Measurements from ENCODE around the gene TMC3. TPM values are rescaled to one million over a fixed set of nuclear protein-coding genes. Genes with fewer than 3 reads are reported as not detected.

TMC3 gene
- total RNA-seq, 2 donors from 2014 or later = not detected

DNA sequence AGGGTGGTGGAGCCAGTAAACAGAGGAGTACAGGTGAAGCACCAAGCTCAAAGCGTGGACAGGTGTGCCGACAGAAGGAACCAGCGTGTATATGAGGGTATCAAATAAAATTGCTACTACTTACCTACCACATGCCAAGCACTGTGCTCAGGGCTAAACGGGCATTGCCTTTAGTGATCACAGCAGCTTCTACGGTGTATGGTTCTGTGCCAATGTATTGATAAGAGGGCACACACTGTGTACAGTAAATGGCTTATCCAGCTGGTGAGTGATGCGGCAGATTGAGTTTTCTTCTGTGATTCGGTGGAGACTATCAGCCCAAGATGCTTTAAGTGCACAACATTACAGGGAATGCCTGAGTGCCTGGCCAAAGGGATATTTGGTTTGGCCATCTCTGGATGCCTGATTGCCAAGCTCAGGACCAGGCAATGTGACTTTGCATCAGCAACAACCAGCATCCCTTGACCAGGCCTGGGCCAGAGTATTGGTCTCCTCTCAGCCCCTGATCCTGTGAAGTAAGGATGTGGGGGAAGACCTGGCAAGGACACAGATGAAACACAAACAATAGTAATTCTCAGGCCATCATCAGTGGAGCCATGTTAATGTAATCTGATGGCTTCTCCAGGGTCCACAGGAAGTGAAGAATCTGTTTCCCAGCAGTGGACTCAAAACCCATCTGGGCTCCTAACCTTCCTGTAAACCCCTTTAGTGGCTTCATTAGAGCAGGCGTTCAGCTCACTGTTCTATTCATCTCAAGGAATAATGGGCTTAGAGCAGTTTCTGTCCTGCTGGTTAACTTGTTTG is 64.2 kb downstream of the TMC3 start:
- no peak for DNase-seq (ENCODE audit: low spot score)
- intact Hi-C loops (cut with DNase I) = no loop called here

DNA sequence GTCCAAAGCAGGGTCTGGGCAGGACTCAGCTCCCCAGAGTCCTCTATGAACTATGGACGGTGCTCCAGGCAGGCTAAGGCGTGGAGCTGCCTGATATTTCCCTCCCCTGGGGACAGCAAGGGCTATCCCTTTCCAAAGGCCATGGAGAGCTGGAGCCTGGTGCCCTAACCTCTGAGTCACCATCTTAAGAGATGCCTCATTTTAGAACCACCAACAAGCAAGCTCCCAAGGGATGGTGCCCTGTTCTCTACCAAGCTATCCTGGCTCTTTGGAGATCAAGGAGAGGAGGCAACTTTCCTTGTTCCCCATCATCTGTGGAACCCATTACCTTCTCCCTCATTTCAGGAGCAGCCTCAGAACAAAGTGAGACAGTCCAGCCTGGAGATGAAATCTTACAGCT is 65.8 kb downstream of the TMC3 start:
- intact Hi-C loops (cut with DNase I) = no loop called here
- no peak for DNase-seq (ENCODE audit: low spot score)

DNA sequence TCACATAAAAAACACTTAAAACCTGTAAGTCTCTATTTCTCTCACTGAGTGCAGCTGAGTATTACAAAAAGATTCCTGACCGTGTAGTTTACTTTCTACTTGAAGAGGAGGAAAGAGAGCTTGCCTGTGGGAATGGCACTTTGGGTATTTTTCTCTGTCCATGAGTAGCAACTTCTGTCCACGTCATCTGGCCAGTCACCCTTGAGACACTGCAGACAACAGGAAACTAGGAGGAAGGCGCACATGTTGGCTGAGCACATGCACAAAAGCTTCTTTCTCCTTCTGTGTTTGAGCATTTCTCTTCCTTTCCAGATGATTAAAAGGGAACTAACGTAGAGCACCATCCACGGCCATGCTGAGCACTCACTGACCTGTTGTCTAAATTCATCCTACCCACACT is 69.8 kb downstream of the TMC3 start:
- intact Hi-C loops (cut with DNase I) = no loop called here
- DNase-seq (ENCODE audit: low spot score) = no peak

DNA sequence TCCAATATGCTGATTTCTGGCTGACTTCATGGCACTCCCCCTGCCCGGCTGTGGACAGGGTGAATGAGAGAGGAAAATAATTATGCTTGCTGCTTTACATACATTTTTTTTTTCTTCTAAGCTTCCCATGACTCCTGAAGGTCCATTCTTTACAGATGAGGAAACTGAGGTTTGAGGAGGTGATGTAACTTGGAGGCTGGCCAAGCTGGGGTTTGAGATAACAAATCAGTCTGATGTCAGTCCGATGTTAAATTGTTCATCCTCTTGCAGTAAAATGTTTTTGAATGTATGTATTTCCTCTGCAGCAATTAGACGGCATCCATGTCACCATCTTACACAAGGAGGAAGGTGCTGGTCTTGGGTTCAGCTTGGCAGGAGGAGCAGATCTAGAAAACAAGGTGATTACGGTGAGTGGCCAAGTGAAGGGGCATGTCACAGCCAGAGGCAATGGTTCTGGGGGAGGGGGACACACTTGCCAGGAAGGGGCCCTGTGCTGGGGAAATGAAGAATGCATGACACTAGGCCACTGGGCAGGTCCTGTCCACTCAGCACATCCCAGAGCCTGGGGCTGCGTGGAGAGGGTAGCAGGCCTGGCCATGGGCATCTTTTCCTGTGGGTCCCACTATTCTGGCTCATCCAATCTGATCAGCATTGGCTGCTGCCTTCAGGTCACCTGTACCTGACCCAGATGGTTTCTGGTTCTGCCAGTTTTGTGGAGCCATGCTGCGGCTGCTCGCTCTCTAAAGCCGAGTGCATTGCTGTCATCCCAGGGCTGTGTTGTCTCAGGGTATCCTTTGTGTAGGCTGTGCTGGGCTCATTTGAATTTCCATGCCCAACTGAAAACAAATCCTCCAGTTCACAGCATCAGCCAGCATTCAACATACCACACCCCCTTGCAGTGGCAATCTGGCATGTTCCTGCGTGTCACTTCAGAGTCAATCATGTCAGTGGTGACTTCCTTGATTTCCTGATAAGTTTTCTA is 70.5 kb downstream of the TMC3 start:
- intact Hi-C loops (cut with DNase I) = no loop called here
- DNase-seq (ENCODE audit: low spot score) = no peak

DNA sequence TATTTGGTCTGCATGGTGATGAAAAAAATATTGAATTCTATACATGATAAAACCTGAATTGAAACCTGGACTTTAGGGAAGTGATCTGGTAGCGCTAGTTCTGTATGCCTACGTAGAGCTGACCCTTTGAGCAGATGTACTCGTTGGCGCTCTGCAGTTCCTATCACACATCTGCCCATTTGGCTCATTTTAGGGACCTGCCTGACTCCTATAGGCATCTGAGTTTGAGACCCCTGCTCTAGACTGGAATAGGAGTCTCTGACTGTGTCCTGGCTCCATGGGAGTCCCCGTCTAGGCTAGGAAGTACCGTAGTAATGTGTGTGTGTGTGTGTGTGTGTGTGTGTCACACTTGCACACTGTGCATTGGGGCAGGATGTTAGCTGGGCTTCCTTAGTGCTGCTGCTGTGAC is 71.3 kb downstream of the TMC3 start:
- intact Hi-C loops (cut with DNase I) = no loop called here
- DNase-seq (ENCODE audit: low spot score) = no peak

DNA sequence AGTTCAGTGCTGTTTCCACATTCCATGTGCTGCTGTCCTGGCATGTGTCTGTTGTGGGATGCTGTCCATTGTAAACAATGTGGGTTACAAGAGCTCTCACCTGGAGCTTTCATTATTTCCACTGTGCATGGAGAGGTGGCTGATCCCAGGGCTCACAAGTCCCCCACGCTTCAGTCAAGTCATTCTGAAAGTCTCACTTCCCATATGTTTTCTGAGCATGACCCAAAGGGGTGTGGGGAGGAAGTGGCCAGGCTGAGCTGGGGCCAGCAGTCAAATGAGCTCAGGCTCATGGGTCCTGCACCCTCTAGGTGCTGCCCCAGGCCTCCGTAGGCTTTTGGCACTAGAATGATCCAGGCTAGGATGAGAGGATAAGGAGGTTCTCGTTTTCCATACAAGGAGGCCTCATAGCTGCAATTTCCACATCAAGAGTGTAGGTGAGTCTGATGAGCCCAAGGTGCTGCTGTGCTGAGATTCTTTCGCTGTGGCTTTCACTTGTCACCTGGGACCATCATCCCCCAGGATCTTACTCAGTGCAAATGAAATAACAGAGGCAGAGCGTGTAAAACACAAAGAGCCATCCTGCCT is 72.1 kb downstream of the TMC3 start:
- no peak for DNase-seq (ENCODE audit: low spot score)
- intact Hi-C loops (cut with DNase I) = no loop called here

DNA sequence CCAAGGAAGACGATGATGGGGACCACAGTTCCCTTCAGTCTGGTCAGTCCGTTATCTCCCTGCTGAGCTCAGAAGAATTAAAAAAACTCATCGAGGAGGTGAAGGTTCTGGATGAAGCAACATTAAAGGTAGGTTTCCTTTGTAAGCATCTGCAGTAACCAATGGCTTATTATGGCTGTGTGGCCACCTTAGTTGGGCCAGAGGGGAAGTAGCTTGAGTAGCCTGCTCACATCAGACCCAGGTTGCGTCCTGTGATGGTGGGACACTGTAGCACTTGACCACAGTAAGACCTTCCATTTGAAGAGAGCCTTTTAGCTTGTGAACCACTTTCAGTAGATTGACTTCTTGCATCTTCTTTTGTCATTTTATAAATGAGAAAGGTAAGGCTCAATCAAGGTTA is 72.6 kb downstream of the TMC3 start:
- no peak for DNase-seq (ENCODE audit: low spot score)
- intact Hi-C loops (cut with DNase I) = no loop called here

DNA sequence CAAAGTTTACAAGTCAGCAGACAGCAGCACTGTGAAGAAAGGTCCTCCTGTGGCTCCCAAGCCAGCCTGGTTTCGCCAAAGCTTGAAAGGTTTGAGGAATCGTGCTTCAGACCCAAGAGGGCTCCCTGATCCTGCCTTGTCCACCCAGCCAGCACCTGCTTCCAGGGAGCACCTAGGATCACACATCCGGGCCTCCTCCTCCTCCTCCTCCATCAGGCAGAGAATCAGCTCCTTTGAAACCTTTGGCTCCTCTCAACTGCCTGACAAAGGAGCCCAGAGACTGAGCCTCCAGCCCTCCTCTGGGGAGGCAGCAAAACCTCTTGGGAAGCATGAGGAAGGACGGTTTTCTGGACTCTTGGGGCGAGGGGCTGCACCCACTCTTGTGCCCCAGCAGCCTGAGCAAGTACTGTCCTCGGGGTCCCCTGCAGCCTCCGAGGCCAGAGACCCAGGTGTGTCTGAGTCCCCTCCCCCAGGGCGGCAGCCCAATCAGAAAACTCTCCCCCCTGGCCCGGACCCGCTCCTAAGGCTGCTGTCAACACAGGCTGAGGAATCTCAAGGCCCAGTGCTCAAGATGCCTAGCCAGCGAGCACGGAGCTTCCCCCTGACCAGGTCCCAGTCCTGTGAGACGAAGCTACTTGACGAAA is 74.3 kb downstream of the TMC3 start:
- intact Hi-C loops (cut with DNase I) = no loop called here
- no peak for DNase-seq (ENCODE audit: low spot score)

DNA sequence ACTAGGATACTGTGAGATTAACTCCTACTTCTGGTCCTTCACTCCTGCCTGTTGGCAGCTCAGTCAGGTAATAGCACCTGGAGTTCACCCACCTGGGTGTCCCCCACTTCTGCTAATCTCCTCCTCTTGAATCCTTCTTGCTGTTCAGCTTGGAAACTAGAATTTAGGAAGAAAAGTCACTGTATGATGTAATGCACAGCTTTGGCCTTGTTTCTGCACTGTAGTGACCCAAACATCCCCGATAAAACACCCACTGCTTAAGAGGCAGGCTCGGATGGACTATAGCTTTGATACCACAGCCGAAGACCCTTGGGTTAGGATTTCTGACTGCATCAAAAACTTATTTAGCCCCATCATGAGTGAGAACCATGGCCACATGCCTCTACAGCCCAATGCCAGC is 74.9 kb downstream of the TMC3 start:
- intact Hi-C loops (cut with DNase I) = no loop called here
- no peak for DNase-seq (ENCODE audit: low spot score)

DNA sequence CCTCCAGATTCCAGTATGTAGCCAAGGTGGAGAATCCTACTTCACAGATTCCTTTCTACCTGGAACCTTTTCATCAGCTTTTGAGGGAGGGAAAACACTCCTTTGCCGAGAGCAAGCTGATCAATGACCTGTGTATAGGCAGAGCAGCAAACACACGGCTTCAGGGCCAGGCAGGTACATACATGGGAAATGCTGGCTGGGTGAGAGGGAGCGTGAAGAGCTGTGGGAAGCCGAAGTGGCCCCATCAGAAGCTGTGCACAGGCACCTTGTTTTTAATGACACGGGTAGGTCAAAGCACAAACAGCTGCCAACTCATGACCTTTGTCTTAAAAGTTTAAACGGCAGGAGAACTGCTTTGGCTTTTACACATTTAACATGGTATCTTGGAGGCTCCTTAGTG is 75.4 kb downstream of the TMC3 start:
- intact Hi-C loops (cut with DNase I) = no loop called here
- DNase-seq (ENCODE audit: low spot score) = no peak

DNA sequence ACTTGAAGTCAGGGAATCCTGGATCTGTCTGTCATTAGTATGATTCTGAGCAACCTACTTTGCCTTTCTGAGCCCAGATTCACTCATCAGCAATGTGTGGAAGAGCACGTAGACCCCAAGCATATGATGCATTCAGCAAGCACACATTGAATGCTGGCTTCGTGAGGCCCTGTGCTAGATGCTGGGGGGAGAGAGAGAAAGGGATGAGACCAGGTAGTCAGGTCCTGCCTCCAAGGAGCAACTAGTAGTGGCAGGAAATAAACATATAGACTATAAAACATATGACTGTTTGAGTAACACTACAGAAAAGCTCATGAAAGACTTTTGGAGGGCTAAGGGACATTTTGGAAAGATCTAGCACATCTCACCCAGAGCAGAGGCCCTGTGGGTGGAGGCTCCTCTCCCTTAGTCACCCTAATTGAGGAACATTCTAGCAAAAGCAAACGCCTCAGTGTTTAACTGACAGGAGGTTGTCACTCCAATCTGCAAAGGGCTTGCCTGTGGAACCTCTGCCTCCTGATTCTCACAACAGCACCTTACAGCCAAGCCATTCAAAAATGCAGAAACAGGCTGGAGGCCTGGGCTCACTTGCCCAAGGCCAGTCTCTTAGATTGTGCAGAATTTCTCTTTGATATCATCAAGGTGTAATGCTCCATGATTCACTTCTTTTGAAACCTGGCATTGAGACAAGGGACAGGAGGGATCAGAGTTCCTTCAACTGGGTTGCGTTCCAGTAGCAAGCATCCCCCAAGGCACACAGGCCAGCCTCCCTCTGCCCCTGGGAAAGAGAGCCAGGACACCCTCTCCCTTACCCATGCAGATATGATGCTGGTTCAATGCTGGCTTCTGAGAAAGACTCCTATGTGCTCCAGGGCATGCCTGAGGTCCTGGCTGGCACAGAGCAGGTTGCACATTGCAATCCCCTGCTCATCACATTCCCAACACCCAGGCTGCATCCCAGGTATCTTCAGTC is 76.1 kb downstream of the TMC3 start:
- no peak for DNase-seq (ENCODE audit: low spot score)
- intact Hi-C loops (cut with DNase I) = no loop called here

DNA sequence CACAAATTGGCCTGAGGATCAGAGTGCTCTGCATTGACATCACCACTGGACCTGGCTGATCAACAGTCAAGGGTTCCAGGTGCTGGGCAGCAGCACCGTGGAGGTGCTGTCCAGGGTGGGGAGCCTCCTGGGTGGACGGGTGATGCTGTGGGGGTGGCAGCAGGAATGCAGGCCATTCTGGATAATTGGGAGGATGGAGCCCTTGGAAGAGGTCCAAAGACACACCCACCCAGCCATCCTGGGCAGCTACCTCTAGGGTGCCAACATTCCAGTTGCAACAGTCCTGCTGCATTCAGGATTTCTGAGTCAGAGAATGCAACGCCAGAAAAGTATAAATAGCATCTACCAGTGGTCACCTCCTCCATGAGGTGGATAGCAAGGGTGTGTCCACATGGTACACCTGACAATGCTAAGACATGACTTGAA is 76.9 kb downstream of the TMC3 start:
- DNase-seq (ENCODE audit: low spot score) = no peak
- intact Hi-C loops (cut with DNase I) = no loop called here

DNA sequence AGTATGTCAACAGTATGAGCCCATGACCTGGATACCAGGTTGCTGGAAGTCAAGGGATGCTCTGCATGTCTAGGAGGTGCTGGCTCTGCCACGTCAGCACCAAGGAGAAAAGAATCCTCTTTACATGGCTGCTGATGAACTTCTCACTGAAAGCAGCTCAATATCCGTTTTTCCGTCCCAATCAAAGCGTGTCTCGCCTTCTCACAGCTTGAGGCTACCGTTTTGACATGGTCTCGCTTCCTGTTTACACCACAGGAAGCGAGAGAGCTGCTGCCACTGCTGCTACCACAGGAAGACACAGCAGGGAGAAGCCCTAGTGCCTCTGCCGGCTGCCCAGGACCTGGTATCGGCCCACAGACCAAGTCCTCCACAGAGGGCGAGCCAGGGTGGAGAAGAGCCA is 77.3 kb downstream of the TMC3 start:
- no peak for DNase-seq (ENCODE audit: low spot score)

DNA sequence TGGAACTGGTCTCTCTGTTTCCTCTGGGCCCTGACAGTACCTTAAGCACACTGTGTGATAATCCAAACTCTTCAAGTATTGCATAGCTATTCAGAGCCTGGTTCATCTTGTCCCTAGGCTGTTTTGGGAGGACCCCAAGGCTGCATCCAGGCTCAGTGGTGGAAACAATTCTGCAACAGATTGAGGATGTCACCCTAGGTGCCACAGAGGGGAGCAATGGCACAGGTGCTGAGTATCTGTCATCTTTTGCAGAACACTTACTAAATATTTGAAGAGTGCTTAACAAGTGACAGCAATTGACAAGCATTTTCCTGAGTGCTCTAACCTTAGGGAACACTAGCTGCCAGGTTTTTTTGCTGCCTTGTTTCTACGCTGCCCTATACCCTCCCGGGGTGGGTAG is 77.8 kb downstream of the TMC3 start:
- no peak for DNase-seq (ENCODE audit: low spot score)
- intact Hi-C loops (cut with DNase I) = no loop called here

More for the DNA sequence above, 77.3 kb downstream of the TMC3 start:
- intact Hi-C loops (cut with DNase I) = no loop called here

DNA sequence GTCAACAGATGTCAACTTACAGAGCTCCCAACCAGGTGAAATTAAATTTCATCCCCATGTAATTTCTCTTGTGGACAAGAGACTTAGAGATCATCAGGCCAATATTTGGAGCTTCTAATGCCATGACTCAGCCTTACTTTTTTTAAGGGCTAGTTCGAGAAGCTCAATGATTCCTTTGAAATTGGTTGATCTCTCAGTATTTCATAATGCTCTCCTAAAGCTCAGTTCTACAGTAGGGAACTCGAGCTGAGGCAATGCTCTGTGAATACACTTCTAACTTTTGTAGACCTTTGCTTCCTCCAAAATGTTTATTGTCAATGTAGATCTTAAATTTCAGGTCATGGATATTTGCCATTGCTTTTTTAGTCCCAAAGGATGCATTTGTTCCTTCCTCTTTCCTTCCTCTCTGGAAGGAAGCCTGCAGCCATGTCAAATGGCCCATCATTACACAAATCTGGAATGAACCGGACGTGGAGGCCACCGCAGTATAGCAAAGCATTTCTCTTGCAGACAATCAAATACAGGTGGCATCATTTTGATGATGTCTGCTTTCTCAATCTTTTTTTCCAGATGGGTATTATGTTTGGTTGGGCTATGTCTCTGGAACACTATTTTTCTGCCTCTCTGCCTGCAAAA is 78.4 kb downstream of the TMC3 start:
- intact Hi-C loops (cut with DNase I) = no loop called here
- no peak for DNase-seq (ENCODE audit: low spot score)

DNA sequence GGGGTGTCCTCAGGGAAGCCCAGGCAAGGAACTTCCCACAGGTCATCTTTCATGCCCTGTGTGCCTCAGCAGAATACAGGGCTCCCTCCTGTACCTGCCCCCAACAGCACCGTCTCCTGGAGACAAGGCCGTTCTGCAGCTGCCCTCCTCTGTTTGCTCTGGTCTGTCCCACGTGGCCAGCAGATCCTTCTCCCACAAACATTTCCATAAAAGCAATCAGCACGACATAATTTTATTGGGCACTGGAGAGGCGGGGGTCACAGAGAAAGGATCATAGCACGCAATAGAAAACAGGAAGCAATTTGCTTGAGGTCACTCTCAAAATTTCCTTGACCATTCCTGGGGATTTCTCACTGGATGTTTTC is 79.5 kb downstream of the TMC3 start:
- intact Hi-C loops (cut with DNase I) = no loop called here
- DNase-seq (ENCODE audit: low spot score) = no peak

DNA sequence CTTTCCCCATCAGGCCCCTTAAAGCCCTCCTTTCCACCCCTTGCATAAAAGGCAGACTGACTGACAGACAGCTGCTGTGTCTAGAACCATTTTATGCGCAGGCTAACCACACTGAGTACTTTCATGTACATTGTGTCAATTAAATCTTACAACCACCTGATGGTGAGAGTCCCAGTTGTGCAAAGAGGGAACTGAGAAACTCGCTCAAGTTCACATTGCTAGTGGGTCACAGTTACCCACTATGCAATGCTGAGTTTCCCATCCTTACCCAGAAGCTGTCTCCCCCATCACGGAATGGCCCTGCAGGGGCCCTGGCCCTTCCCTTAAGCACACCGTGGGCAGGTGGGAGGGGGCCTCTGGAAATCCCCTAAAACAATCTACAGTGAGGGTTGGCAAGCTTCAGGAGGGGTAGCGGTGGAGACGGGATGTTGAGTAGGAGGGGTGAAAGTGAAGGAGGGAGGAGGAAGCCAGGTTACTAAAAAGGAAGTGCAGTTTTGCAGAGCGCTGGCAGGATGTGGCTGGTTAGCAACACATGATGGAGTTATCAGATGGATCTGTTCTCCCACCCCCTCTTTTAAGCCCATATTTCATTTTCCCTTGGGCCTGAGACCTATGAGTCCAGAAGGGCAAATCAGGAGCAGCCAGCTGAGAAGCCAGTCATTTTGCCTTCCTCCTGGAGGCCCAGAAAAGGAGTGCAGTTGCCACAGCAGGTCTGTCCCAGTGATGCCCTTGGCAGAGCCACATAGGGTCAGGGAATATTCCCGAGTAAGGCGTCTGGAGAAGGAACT is 80.1 kb downstream of the TMC3 start:
- intact Hi-C loops (cut with DNase I) = no loop called here
- DNase-seq (ENCODE audit: low spot score) = no peak

Measured in posterior vena cava (tissue), 2 donors.